Activated gamma-delta T cell (primary cell): ENCODE results near the gene PLP2.
"Not testable (repeated sequence)": the region's sequence is repeated elsewhere in the genome, so short reads cannot be mapped to it uniquely, and the experiment has no call there.

Source experiments
- DNase-seq: peaks from one replicate; lab custom pipeline; 2025; lab: John Stamatoyannopoulos, UW
- total RNA-seq, 2 donors: gene quantifications; one replicate each; lab custom pipeline; 2026; lab: John Stamatoyannopoulos, UW

The PLP2 gene
- total RNA-seq = 96.3 to 148 reads per million in 2 donors

- DNase-seq = peak; percentile 56
These were observed at the start of gene PLP2 for GRCh38 chrX:49171752-49172279. TSS of gene PLP2 (plus strand) at chrX:49171898. CDS start at chrX:49172001, 103 bp downstream.

GRCh38 chrX:49122499-49122898, 49.2 kb upstream of the PLP2 start:
- DNase-seq = no peak

GRCh38 chrX:49127742-49128258, 43.9 kb upstream of the PLP2 start:
- not testable (repeated sequence) for DNase-seq

- DNase-seq = no peak
These were observed 42.3 kb upstream of the PLP2 start for GRCh38 chrX:49129427-49129826.

- not testable (repeated sequence) for DNase-seq
These were observed 39.4 kb upstream of the PLP2 start for GRCh38 chrX:49132275-49132674.

- no peak for DNase-seq
These were observed 37.9 kb upstream of the PLP2 start for GRCh38 chrX:49133759-49134158.

- no peak for DNase-seq
These were observed 34.2 kb upstream of the PLP2 start for GRCh38 chrX:49137492-49137891.

GRCh38 chrX:49139713-49140112, 32.0 kb upstream of the PLP2 start:
- no peak for DNase-seq

GRCh38 chrX:49142264-49142663, 29.4 kb upstream of the PLP2 start:
- not testable (repeated sequence) for DNase-seq

- DNase-seq = not testable (repeated sequence)
These were observed 28.5 kb upstream of the PLP2 start for GRCh38 chrX:49143154-49143553.

GRCh38 chrX:49147282-49147681, 24.4 kb upstream of the PLP2 start:
- DNase-seq = no peak

GRCh38 chrX:49147936-49148335, 23.8 kb upstream of the PLP2 start:
- DNase-seq = no peak

GRCh38 chrX:49148390-49149100, 23.2 kb upstream of the PLP2 start:
- not testable (repeated sequence) for DNase-seq

GRCh38 chrX:49149291-49149690, 22.4 kb upstream of the PLP2 start:
- DNase-seq = not testable (repeated sequence)

GRCh38 chrX:49153467-49153866, 18.2 kb upstream of the PLP2 start:
- no peak for DNase-seq

- no peak for DNase-seq
These were observed 16.3 kb upstream of the PLP2 start for GRCh38 chrX:49155243-49155899.

- DNase-seq = peak; percentile 73
These were observed 15.5 kb upstream of the PLP2 start for GRCh38 chrX:49155900-49156837.

GRCh38 chrX:49157194-49157593, 14.5 kb upstream of the PLP2 start:
- no peak for DNase-seq

GRCh38 chrX:49160908-49161307, 10.8 kb upstream of the PLP2 start:
- DNase-seq = no peak

GRCh38 chrX:49161632-49162031, 10.1 kb upstream of the PLP2 start:
- no peak for DNase-seq

- DNase-seq = no peak
These were observed 9.1 kb upstream of the PLP2 start, which contains the start of gene MAGIX for GRCh38 chrX:49162620-49163019. TSS of gene MAGIX (plus strand) at chrX:49162758. CDS start at chrX:49162890, 132 bp downstream.
